Measurements from ENCODE around the gene OR2T2.

GRCh38 chr1:248421384-248421783 lies 24.1 kb upstream of the OR2T2 start:
- no peak for TF ChIP-seq CTCF (IDR thresholded peaks at IDR 0.05; ENCODE audit: insufficient read depth, low read length)
- TF ChIP-seq POLR2AphosphoS5 (IDR thresholded peaks at IDR 0.05; ENCODE audit: low read depth) = no peak
- TF ChIP-seq SPI1 (IDR thresholded peaks at IDR 0.05; ENCODE audit: borderline replicate concordance, low read depth) = no peak
